Fibroblast of mammary gland (primary cell): ENCODE results near the gene LCE4A.
"Not testable (repeated sequence)": the region's sequence is repeated elsewhere in the genome, so short reads cannot be mapped to it uniquely, and the experiment has no call there.

ENCODE experiments used
- DNase-seq: peaks from one replicate; pipeline ENCODE4 v3.0.0-alpha.2; 2010; ENCODE audit warnings: low read depth
- H3K4me3 ChIP-seq: 2 replicates; pipeline ENCODE4 v1.5.1; 2011; ENCODE audit warnings: low read depth, mild to moderate bottlenecking, low read length, moderate library complexity; ENCODE audit not compliant: control insufficient read depth
- TF ChIP-seq, protein P1 (sequence below): conservative IDR thresholded peaks from 2 replicates; pipeline ENCODE4 v1.5.1; 2011; ENCODE audit warnings: low read depth, low read length, inconsistent platforms; ENCODE audit not compliant: control insufficient read depth, insufficient read depth

LCE4A gene

DNA sequence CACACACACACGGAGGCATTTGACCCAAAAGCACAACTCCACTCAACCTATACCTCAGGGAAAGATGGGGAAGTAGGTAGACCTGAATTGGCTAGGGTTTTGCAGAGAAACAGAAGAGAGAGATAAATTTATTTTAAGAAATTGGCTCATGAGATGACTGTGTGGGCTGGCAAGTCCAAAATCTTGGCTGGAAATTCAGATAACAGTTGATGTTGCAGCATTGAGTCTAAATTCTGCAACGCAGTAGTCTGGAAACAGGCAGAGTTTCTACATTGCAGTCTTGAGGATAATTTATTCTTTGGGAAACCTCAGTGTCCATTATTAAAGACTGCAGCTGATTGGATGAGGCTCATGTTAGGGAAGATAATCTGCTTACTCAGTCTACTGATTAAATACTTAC is 26.3 kb upstream of the LCE4A start:
- TF ChIP-seq, protein P1, sequence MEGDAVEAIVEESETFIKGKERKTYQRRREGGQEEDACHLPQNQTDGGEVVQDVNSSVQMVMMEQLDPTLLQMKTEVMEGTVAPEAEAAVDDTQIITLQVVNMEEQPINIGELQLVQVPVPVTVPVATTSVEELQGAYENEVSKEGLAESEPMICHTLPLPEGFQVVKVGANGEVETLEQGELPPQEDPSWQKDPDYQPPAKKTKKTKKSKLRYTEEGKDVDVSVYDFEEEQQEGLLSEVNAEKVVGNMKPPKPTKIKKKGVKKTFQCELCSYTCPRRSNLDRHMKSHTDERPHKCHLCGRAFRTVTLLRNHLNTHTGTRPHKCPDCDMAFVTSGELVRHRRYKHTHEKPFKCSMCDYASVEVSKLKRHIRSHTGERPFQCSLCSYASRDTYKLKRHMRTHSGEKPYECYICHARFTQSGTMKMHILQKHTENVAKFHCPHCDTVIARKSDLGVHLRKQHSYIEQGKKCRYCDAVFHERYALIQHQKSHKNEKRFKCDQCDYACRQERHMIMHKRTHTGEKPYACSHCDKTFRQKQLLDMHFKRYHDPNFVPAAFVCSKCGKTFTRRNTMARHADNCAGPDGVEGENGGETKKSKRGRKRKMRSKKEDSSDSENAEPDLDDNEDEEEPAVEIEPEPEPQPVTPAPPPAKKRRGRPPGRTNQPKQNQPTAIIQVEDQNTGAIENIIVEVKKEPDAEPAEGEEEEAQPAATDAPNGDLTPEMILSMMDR, result no peak
- DNase-seq, result no peak

DNA sequence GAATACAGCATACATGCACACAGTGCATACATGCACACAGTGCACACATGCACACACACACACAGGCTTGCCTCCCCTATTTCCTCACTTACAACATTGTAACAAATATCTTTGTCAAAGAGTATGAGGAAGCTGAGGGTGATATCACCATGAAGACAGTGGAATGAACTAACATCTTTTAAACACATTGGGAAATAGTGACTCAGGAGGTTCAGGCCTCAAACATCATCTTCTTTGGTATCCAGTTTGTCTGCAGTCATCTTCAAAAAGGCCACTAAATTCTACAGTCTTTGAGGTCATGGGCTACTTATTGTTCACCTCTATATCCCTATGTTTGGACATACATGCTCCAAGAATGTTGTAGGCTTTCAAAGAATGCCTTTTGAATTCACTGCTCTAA is 24.1 kb upstream of the LCE4A start:
- H3K4me3 ChIP-seq, result no peak overlapping the region
- TF ChIP-seq, protein P1, result no peak
- DNase-seq, result peak; percentile 25

More for the DNA sequence above, 26.3 kb upstream of the LCE4A start:
- H3K4me3 ChIP-seq, result no peak overlapping the region

DNA sequence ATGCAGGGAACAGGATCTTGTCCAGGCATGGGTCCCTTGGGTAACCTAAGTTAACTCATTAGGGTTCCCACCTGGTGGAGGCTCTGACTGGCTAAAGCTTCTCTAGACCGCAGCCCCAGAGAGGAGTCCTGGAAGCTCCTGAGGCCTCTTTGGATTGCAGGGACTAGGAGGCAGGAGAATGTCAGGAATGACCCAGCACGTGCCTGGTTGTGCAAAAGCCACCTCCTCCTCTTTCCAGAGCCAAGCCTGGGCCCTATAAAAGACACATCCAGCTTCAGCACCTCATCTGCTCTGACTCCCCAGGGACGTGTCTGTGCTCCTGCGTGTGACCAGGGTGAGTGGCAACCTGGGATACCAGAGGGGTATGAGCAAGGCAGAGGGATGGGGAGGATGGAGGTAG is 22.1 kb upstream of the LCE4A start, which contains the start of gene LCE2B:
TSS of gene LCE2B (plus strand) at position 301 of the 400 bp plus-strand sequence. CDS start 721 bp downstream, outside the sequence.
- DNase-seq, H3K4me3 ChIP-seq: not testable (repeated sequence)

- TF ChIP-seq, protein P1, result no peak
- peak; percentile 25 for DNase-seq
- no peak within 1 kb of the TSS for H3K4me3 ChIP-seq
These were observed 10.0 kb upstream of the LCE4A start, which contains the start of gene LCE2A for GRCh38 chr1:152697701-152698600. Gene LCE2A, plus strand, starts transcription at chr1:152698345. Its CDS starts 557 bp downstream, at chr1:152698902.

DNA sequence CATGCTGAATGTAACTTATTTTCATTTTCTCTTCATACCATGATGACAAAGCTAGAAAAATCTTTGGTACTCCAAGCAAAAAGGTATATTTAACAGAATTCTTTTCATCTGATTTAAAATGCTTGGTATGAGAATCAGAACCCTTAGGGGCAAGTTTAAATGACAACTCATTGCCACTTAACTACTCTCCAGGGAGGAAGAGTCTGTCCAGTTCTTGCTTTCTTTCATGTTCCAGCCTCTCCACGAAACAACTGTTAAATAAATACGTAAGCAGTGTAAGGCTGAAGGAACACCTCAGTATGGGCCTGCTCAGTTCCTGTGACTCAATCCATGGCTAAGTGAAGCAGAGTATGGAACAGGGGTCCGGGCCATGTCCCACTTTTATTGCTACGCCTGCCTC is 8.2 kb upstream of the LCE4A start:
- no peak for DNase-seq
- TF ChIP-seq, protein P1, result no peak
- no peak overlapping the region for H3K4me3 ChIP-seq

- TF ChIP-seq, protein P1, result no peak
- no peak for DNase-seq
- H3K4me3 ChIP-seq, result no peak overlapping the region
These were observed 10.3 kb downstream of the LCE4A start for GRCh38 chr1:152718238-152718637.

GRCh38 chr1:152725261-152725660 is 17.3 kb downstream of the LCE4A start:
- TF ChIP-seq, protein P1, result no peak
- DNase-seq, result peak; percentile 58
- H3K4me3 ChIP-seq, result no peak overlapping the region
